IMR-90 (cell line): ENCODE results near the gene KCNMA1. TPM values are rescaled to one million over a fixed set of nuclear protein-coding genes. Genes with fewer than 3 reads are reported as not detected.

ENCODE experiments used
- ATAC-seq: fragments of 200-7000 bp; cut with Tn5 transposase; 2 replicates; pipeline ENCODE4 v1.9.1; 2020; ENCODE audit warnings: low read depth, mild to moderate bottlenecking, moderate library complexity
- BruUV-seq: library from RNA; stranded (reverse); fragments of 400-500 nt; replicated peaks from 2 replicates; lab custom pipeline; 2021; lab: Mats Ljungman, UMichigan
- CTCF ChIA-PET: fragments of 300-600 bp; formaldehyde crosslinking; extraction: SDS; loops from one replicate; lab custom pipeline; 2021; ENCODE audit warnings: antibody characterized with exemption; lab: Yijun Ruan, JAX
- POLR2A ChIA-PET: fragments of 300-600 bp; sonication (Branson Sonifier 250); formaldehyde crosslinking; loops from one replicate; lab custom pipeline; 2022; ENCODE audit warnings: antibody characterized with exemption; ENCODE audit not compliant: unreplicated experiment; lab: Charles Lee
- DNase-seq: peaks from one replicate; pipeline ENCODE4 v3.0.0; 2013
- H2AFZ ChIP-seq: replicated peaks from 2 replicates; pipeline ENCODE3; 2013; ENCODE audit warnings: low read length, mild to moderate bottlenecking; ENCODE audit not compliant: poor library complexity
- H2AK5ac ChIP-seq: 2 replicates; pipeline ENCODE4 v1.6.1; 2013; ENCODE audit warnings: low read depth, low read length, inconsistent platforms
- H2AK9ac ChIP-seq: replicated peaks from 2 replicates; pipeline ENCODE3; 2013; ENCODE audit warnings: mild to moderate bottlenecking, low read depth, low read length, moderate library complexity; ENCODE audit not compliant: poor library complexity
- H2BK120ac ChIP-seq: 2 replicates; pipeline ENCODE4 v1.6.1; 2013; ENCODE audit warnings: low read depth, low read length, inconsistent platforms
- H2BK15ac ChIP-seq: 3 replicates; pipeline ENCODE4 v1.6.1; 2013; ENCODE audit warnings: low read depth, low read length, inconsistent platforms
- H2BK20ac ChIP-seq: 2 replicates; pipeline ENCODE4 v1.6.1; 2013; ENCODE audit warnings: low read depth, mild to moderate bottlenecking, inconsistent platforms, low read length, moderate library complexity
- H2BK5ac ChIP-seq: 2 replicates; pipeline ENCODE4 v1.6.1; 2013; ENCODE audit warnings: mild to moderate bottlenecking, low read depth, low read length, inconsistent platforms; ENCODE audit not compliant: poor library complexity, severe bottlenecking
- H3K14ac ChIP-seq: replicated peaks from 2 replicates; pipeline ENCODE4 v1.6.1; 2013; ENCODE audit warnings: low read depth, low read length, inconsistent platforms
- H3K18ac ChIP-seq: 2 replicates; pipeline ENCODE4 v1.6.1; 2013; ENCODE audit warnings: low read depth, low read length, control low read depth
- H3K23ac ChIP-seq: 2 replicates; pipeline ENCODE4 v1.6.1; 2013; ENCODE audit warnings: low read depth, low read length, inconsistent platforms
- H3K27ac ChIP-seq: 2 replicates; pipeline ENCODE4 v1.5.1; 2013; ENCODE audit warnings: mild to moderate bottlenecking, control low read depth, low read length; ENCODE audit not compliant: insufficient read depth
- H3K27me3 ChIP-seq: 2 replicates; pipeline ENCODE4 v1.6.1; 2013; ENCODE audit warnings: low read length; ENCODE audit not compliant: control insufficient read depth, insufficient read depth
- H3K36me3 ChIP-seq: 2 replicates; pipeline ENCODE4 v1.6.1; 2013; ENCODE audit warnings: low read length, mixed read lengths; ENCODE audit not compliant: control insufficient read depth, insufficient read depth
- H3K4ac ChIP-seq: 2 replicates; pipeline ENCODE4 v1.6.1; 2013; ENCODE audit warnings: low read depth, low read length, inconsistent platforms
- H3K4me1 ChIP-seq: 2 replicates; pipeline ENCODE4 v1.6.1; 2013; ENCODE audit warnings: low read length, mixed read lengths; ENCODE audit not compliant: control insufficient read depth, insufficient read depth
- H3K4me2 ChIP-seq: 2 replicates; pipeline ENCODE4 v1.6.1; 2013; ENCODE audit warnings: low read depth, mild to moderate bottlenecking, control low read depth, low read length, moderate library complexity
- H3K4me3 ChIP-seq: 2 replicates; pipeline ENCODE4 v1.5.1; 2013; ENCODE audit warnings: low read depth, mild to moderate bottlenecking, control low read depth, low read length, moderate library complexity; ENCODE audit not compliant: insufficient read depth
- H3K56ac ChIP-seq: 2 replicates; pipeline ENCODE4 v1.6.1; 2013; ENCODE audit warnings: low read length, inconsistent platforms; ENCODE audit not compliant: insufficient read depth; ENCODE audit errors: extremely low read depth
- H3K79me1 ChIP-seq, 2 experiments: 2 replicates each; pipeline ENCODE4 v1.6.1; 2013; ENCODE audit warnings: low read length in 2 of 2, inconsistent platforms in 1 of 2, low read depth in 1 of 2
- H3K9ac ChIP-seq: 2 replicates; pipeline ENCODE4 v1.6.1; 2013; ENCODE audit warnings: low read depth, low read length, control low read depth
- H3K9me1 ChIP-seq: 2 replicates; pipeline ENCODE4 v1.6.1; 2013; ENCODE audit warnings: low read length, inconsistent platforms; ENCODE audit not compliant: insufficient read depth
- H3K9me3 ChIP-seq: 2 replicates; pipeline ENCODE4 v1.6.1; 2013; ENCODE audit warnings: low read length; ENCODE audit not compliant: control insufficient read depth, insufficient read depth
- H4K20me1 ChIP-seq: 2 replicates; pipeline ENCODE4 v1.6.1; 2013; ENCODE audit warnings: low read length, inconsistent platforms; ENCODE audit not compliant: insufficient read depth
- H4K5ac ChIP-seq: 2 replicates; pipeline ENCODE4 v1.6.1; 2013; ENCODE audit warnings: mild to moderate bottlenecking, low read depth, low read length, control low read depth
- H4K8ac ChIP-seq, 2 experiments: 2 replicates each; pipeline ENCODE4 v1.6.1; 2013; ENCODE audit warnings: low read depth in 2 of 2, low read length in 2 of 2, control low read depth in 1 of 2, inconsistent platforms in 1 of 2
- H4K91ac ChIP-seq: 2 replicates; pipeline ENCODE4 v1.6.1; 2013; ENCODE audit warnings: low read depth, low read length, inconsistent platforms; ENCODE audit not compliant: insufficient read depth
- BHLHE40 ChIP-seq: fragments of 150-350 bp; IDR thresholded peaks from 2 replicates; pipeline ENCODE4 v1.6.1; 2016; ENCODE audit warnings: mild to moderate bottlenecking, low read depth, low read length
- CEBPB ChIP-seq: IDR thresholded peaks from 2 replicates; pipeline ENCODE4 v1.6.1; 2012; ENCODE audit warnings: low read depth, low read length, improper control_type of control experiment
- CHD1 ChIP-seq: IDR thresholded peaks from 2 replicates; pipeline ENCODE4 v1.6.1; 2012; ENCODE audit warnings: low read depth, low read length, improper control_type of control experiment
- CTCF ChIP-seq: conservative IDR thresholded peaks from 2 replicates; pipeline ENCODE4 v1.5.1; 2012; ENCODE audit warnings: mild to moderate bottlenecking, low read depth, low read length, improper control_type of control experiment
- ELK1 ChIP-seq: fragments of 150-350 bp; IDR thresholded peaks from 2 replicates; pipeline ENCODE4 v1.6.1; 2016; ENCODE audit warnings: low read depth, mild to moderate bottlenecking, low read length, moderate library complexity, borderline replicate concordance
- FOS ChIP-seq: fragments of 150-350 bp; IDR thresholded peaks from 2 replicates; pipeline ENCODE4 v1.6.1; 2016; ENCODE audit warnings: low read depth, low read length
- MAFK ChIP-seq: IDR thresholded peaks from 2 replicates; pipeline ENCODE4 v1.6.1; 2012; ENCODE audit warnings: low read depth, low read length, improper control_type of control experiment
- MAZ ChIP-seq: IDR thresholded peaks from 2 replicates; pipeline ENCODE4 v1.6.1; 2012; ENCODE audit warnings: low read depth, mild to moderate bottlenecking, low read length, improper control_type of control experiment, moderate library complexity, borderline replicate concordance
- MXI1 ChIP-seq: IDR thresholded peaks from 2 replicates; pipeline ENCODE4 v1.6.1; 2012; ENCODE audit warnings: low read depth, mild to moderate bottlenecking, low read length, moderate library complexity, borderline replicate concordance
- NFE2L2 ChIP-seq: fragments of 150-350 bp; IDR thresholded peaks from 2 replicates; pipeline ENCODE4 v1.6.1; 2016; ENCODE audit warnings: low read depth, mild to moderate bottlenecking, low read length
- POLR2A ChIP-seq: IDR thresholded peaks from 2 replicates; pipeline ENCODE4 v1.6.1; 2012; ENCODE audit warnings: mild to moderate bottlenecking, low read depth, low read length
- RAD21 ChIP-seq: IDR thresholded peaks from 2 replicates; pipeline ENCODE4 v1.6.1; 2012; ENCODE audit warnings: low read length, improper control_type of control experiment
- RCOR1 ChIP-seq: IDR thresholded peaks from 2 replicates; pipeline ENCODE4 v1.6.1; 2012; ENCODE audit warnings: mild to moderate bottlenecking, low read length, improper control_type of control experiment; ENCODE audit not compliant: insufficient replicate concordance
- RFX5 ChIP-seq: IDR thresholded peaks from 2 replicates; pipeline ENCODE4 v1.8.0; 2012; ENCODE audit warnings: low read depth, mild to moderate bottlenecking, low read length, moderate library complexity
- SMC3 ChIP-seq: fragments of 150-350 bp; IDR thresholded peaks from 2 replicates; pipeline ENCODE4 v1.6.1; 2016; ENCODE audit warnings: low read depth, mild to moderate bottlenecking, antibody characterized with exemption, low read length, moderate library complexity
- dilution Hi-C: fragments of 300-500 bp; cut with HindIII; formaldehyde crosslinking; loops from one replicate; pipeline ENCODE4 v1.14.3; 2018; ENCODE audit warnings: low sequenced_read_pairs; ENCODE audit not compliant: unreplicated experiment
- in situ Hi-C: fragments of 300-500 bp; cut with MboI; formaldehyde crosslinking; loops from 3 replicates; pipeline ENCODE4 v1.14.3; 2019; ENCODE audit warnings: low sequenced_read_pairs, inconsistent platforms, mixed read lengths
- intact Hi-C: fragments of 100-400 bp; cut with micrococcal nuclease; formaldehyde crosslinking; loops from 2 replicates; pipeline ENCODE4 v1.10.0; 2022
- polyA plus RNA-seq, 3 experiments: library from polyadenylated mRNA; depleted of rRNA; stranded (reverse); fragments of >200 nt; gene quantifications; 2 replicates each; pipeline ENCODE4 v1.2.3, GENCODE V29; 2012; ENCODE audit warnings: low replicate concordance in 1 of 3
- total RNA-seq: library from RNA; depleted of rRNA; stranded (reverse); fragments of >200 nt; gene quantifications from 2 replicates; pipeline ENCODE4 v1.2.3, GENCODE V29; 2012
- TF ChIP-seq, protein P1 (sequence below): fragments of 150-350 bp; IDR thresholded peaks from 2 replicates; pipeline ENCODE4 v1.6.1; 2017; ENCODE audit warnings: mild to moderate bottlenecking, antibody characterized with exemption, low read length, low read depth

Gene KCNMA1
- total and polyA plus RNA-seq, 2 of the 4 experiments (the other 2 are of a cell fraction): 25.6 to 29.6 TPM

DNA sequence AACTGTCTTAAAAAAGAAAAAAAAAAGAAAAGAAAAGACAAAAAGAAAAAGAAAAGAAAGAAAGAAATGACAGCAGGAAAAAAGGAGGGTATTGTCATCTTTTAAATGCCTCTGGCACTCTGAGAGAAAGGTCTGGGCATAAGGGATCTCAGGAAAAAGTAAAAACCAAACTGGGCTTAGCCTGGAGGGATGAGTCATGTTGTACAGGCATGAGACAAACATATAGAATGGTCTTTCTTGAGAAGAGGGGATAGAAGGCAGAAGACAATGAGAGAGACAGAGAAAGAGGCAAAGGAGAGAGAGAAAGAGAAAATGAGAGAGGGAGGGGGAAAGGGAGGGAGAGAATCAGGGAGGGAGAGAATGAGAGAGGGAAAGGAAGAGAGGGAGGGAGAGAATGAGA lies 32.3 kb upstream of the KCNMA1 start:
- Histone ChIP-seq H3K79me1 (no peaks in the 10 kb centered on the region), H2BK20ac (no peak overlapping the region), H3K27me3 (peaks cover 35% of the 10 kb centered on the region), H3K56ac (no peak overlapping the region), H3K9ac (no peak overlapping the region; the same call in 1 of the 2 replicates), H3K27ac (no peak overlapping the region), H2BK120ac (no peak overlapping the region), H3K9me3 (no peaks in the 10 kb centered on the region), H3K14ac (no peak overlapping the region), H2AFZ (no peak overlapping the region), H4K8ac (no peak overlapping the region), H2BK5ac (no peak overlapping the region), H4K91ac (no peak overlapping the region), H3K9me1 (no peaks in the 10 kb centered on the region), H3K36me3 (no peaks in the 10 kb centered on the region), H2AK9ac (no peak overlapping the region), H3K4me3 (no peak overlapping the region), H3K18ac (no peak overlapping the region), H3K4me1 (peaks cover 2% of the 10 kb centered on the region; the same call in 1 of the 2 replicates), H3K4ac (no peak overlapping the region), H3K4me2 (no peak overlapping the region), H4K20me1 (no peaks in the 10 kb centered on the region), H2BK15ac (no peak overlapping the region), H2AK5ac (no peak overlapping the region), H4K5ac (no peak overlapping the region), H3K23ac (no peak overlapping the region)
- DNase-seq: peak; percentile 27
- ChIA-PET CTCF (no interaction called here), POLR2A (no interaction called here)
- dilution Hi-C loops (no loop called here), intact Hi-C loops (no loop called here), in situ Hi-C loops (no loop called here)
- no TSS peak for BruUV-seq
- ATAC-seq: peak; percentile 48
- TF ChIP-seq, protein P1, sequence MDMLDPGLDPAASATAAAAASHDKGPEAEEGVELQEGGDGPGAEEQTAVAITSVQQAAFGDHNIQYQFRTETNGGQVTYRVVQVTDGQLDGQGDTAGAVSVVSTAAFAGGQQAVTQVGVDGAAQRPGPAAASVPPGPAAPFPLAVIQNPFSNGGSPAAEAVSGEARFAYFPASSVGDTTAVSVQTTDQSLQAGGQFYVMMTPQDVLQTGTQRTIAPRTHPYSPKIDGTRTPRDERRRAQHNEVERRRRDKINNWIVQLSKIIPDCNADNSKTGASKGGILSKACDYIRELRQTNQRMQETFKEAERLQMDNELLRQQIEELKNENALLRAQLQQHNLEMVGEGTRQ: no peak
- no peak for TF ChIP-seq MXI1
- TF ChIP-seq POLR2A: no peak
- TF ChIP-seq FOS: no peak; the same call in 1 of the 2 replicates
- no peak for TF ChIP-seq MAZ
- no peak for TF ChIP-seq NFE2L2
- no peak for TF ChIP-seq CTCF
- no peak for TF ChIP-seq ELK1
- TF ChIP-seq RCOR1: no peak
- no peak for TF ChIP-seq CEBPB
- no peak for TF ChIP-seq RFX5
- no peak for TF ChIP-seq MAFK
- no peak for TF ChIP-seq SMC3
- TF ChIP-seq CHD1: no peak
- no peak for TF ChIP-seq BHLHE40
- no peak for TF ChIP-seq RAD21
